HG03521 (cell line): ENCODE measurements around the gene SVBP.

Experiments used
- ATAC-seq: cut with Tn5 transposase; IDR thresholded peaks from one replicate; pipeline ENCODE4 v1.9.1; 2021; ENCODE audit warnings: mild to moderate bottlenecking, moderate library complexity; ENCODE audit not compliant: unreplicated experiment

Gene SVBP

GRCh38 chr1:42806593-42806992, 10.6 kb downstream of the SVBP start:
- no peak for ATAC-seq

- ATAC-seq, result no peak
Observed at GRCh38 chr1:42806171-42806570, 11.0 kb downstream of the SVBP start.

- ATAC-seq, result no peak
Observed at GRCh38 chr1:42801832-42802473, 15.2 kb downstream of the SVBP start.

GRCh38 chr1:42797979-42798378, 19.2 kb downstream of the SVBP start:
- no peak for ATAC-seq

- ATAC-seq, result no peak
Observed at GRCh38 chr1:42797414-42797813, 19.8 kb downstream of the SVBP start.

- ATAC-seq, result no peak
Observed at GRCh38 chr1:42793824-42794223, 23.4 kb downstream of the SVBP start.

- ATAC-seq, result no peak
Observed at GRCh38 chr1:42788021-42788420, 29.2 kb downstream of the SVBP start.

GRCh38 chr1:42786097-42786496, 31.1 kb downstream of the SVBP start:
- ATAC-seq, result no peak

GRCh38 chr1:42784946-42785693, 32.1 kb downstream of the SVBP start, which contains the start of gene TMEM269:
Gene TMEM269, plus strand, starts transcription at chr1:42784991. Its CDS starts 4,903 bp downstream, at chr1:42789894.
- no peak for ATAC-seq

- no peak for ATAC-seq
Observed at GRCh38 chr1:42784547-42784945, 32.7 kb downstream of the SVBP start.

GRCh38 chr1:42783092-42783491, 34.1 kb downstream of the SVBP start:
- ATAC-seq, result no peak

GRCh38 chr1:42780176-42780575, 37.0 kb downstream of the SVBP start:
- no peak for ATAC-seq

GRCh38 chr1:42779725-42780124, 37.5 kb downstream of the SVBP start:
- no peak for ATAC-seq

- ATAC-seq, result no peak
Observed at GRCh38 chr1:42777852-42778251, 39.3 kb downstream of the SVBP start.

- no peak for ATAC-seq
Observed at GRCh38 chr1:42776502-42776901, 40.7 kb downstream of the SVBP start.

GRCh38 chr1:42774928-42775526, 42.2 kb downstream of the SVBP start:
- no peak for ATAC-seq

- no peak for ATAC-seq
Observed at GRCh38 chr1:42773420-42773819, 43.8 kb downstream of the SVBP start.

- ATAC-seq, result no peak
Observed at GRCh38 chr1:42769811-42770210, 47.4 kb downstream of the SVBP start.

GRCh38 chr1:42768172-42768571, 49.0 kb downstream of the SVBP start:
- ATAC-seq, result no peak

- peak; percentile 13 for ATAC-seq
Observed at GRCh38 chr1:42767510-42768000, 49.6 kb downstream of the SVBP start.

GRCh38 chr1:42766741-42767509, 50.3 kb downstream of the SVBP start, which contains the start of the genes C1orf50 and P3H1:
Gene C1orf50, plus strand, starts transcription at chr1:42767249. Its CDS starts 63 bp downstream, at chr1:42767312.
Gene P3H1, minus strand, starts transcription at chr1:42767028. Its CDS starts 57 bp downstream, at chr1:42766971.
- peak; percentile 89 for ATAC-seq
